NT2/D1 (cell line): ENCODE measurements around the gene FOXD2.

Source experiments
- DNase-seq: peaks from one replicate; pipeline ENCODE4 v3.0.0-alpha.2; 2011; ENCODE audit warnings: low read depth, low spot score
- H3K27me3 ChIP-seq: 2 replicates; pipeline ENCODE4 v1.6.0; 2011; ENCODE audit warnings: mild to moderate bottlenecking; ENCODE audit not compliant: insufficient read length, insufficient read depth
- H3K36me3 ChIP-seq: 2 replicates; pipeline ENCODE4 v1.6.1; 2011; ENCODE audit warnings: mild to moderate bottlenecking, low read length, mixed read lengths; ENCODE audit not compliant: insufficient read depth, insufficient read length
- H3K4me1 ChIP-seq: 2 replicates; pipeline ENCODE4 v1.5.1; 2011; ENCODE audit not compliant: insufficient read depth, insufficient read length
- H3K4me3 ChIP-seq: 2 replicates; pipeline ENCODE4 v1.5.1; 2011; ENCODE audit warnings: low read depth; ENCODE audit not compliant: insufficient read length
- H3K9ac ChIP-seq: 2 replicates; pipeline ENCODE4 v1.6.0; 2011; ENCODE audit warnings: low read depth; ENCODE audit not compliant: insufficient read length
- H3K9me3 ChIP-seq: 2 replicates; pipeline ENCODE4 v1.5.1; 2011; ENCODE audit warnings: mild to moderate bottlenecking, low read length; ENCODE audit not compliant: insufficient read depth
- SUZ12 ChIP-seq: IDR thresholded peaks from 2 replicates; pipeline ENCODE4 v1.6.1; 2011; ENCODE audit not compliant: insufficient read length, insufficient read depth; ENCODE audit errors: extremely low read depth
- YY1 ChIP-seq: IDR thresholded peaks from 2 replicates; pipeline ENCODE4 v1.6.1; 2011; ENCODE audit not compliant: insufficient read length, insufficient read depth
- ZNF274 ChIP-seq: IDR thresholded peaks from 2 replicates; pipeline ENCODE4 v1.6.1; 2011; ENCODE audit warnings: mild to moderate bottlenecking, low read depth, low read length

The FOXD2 gene

DNA sequence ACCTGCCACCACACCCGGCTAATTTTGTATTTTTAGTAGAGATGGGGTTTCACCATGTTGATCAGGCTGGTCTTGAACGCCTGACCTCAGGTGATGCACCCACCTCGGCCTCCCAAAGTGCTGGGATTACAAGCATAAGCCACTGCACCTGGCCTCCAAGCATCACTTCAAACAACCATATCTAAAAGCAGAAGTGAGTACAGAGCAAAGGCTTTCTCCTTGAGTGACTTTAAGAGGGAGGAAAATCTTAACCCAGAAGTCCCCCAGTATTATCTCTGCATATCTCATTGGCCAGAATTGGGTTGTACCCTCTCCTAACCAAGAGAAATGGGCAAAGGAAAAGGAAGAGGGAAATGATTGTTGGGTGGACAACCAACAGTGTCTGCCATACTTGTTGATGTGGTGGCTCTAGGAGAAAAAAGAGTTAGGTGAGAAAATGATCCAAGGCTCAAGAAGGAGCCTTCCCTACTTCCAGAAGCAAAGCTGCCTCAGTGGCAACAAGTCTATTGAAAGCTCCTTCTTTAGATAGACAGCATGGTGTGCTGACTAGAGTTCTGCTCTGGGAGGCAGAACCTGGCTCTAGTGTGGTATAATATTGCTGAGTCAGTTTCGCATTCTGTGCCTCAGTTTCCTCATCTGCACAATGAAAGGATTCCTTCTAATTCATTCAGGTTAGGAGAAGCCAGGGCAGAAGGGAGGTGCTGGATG is 38.6 kb upstream of the FOXD2 start:
- TF ChIP-seq YY1 (no peak), ZNF274 (no peak), SUZ12 (no peak)
- H3K9ac ChIP-seq: no peak overlapping the region
- DNase-seq: no peak
- peaks cover 6% of the 10 kb centered on the region for H3K27me3 ChIP-seq
- H3K4me1 ChIP-seq: no peaks in the 10 kb centered on the region
- H3K36me3 ChIP-seq: no peaks in the 10 kb centered on the region
- no peaks in the 10 kb centered on the region for H3K9me3 ChIP-seq
- no peak overlapping the region for H3K4me3 ChIP-seq

DNA sequence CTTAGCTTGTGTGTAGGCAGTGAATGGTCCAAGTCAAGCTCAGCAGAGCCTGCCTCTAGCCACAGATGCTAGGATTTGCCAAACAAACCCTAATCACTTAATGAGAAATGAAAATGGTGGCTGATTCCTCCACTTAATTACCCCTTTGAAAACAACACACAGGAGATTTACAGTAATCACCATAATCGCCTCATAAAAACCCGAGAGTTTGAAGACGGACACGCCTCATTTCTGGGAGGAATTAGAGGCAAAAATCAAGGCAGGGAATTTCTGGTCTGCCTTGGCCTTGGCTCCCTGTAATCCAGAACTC is 38.0 kb upstream of the FOXD2 start:
- peaks cover 6% of the 10 kb centered on the region for H3K27me3 ChIP-seq
- TF ChIP-seq ZNF274 (no peak), YY1 (no peak), SUZ12 (no peak)
- no peaks in the 10 kb centered on the region for H3K36me3 ChIP-seq
- DNase-seq: no peak
- no peak overlapping the region for H3K4me3 ChIP-seq
- H3K9ac ChIP-seq: no peak overlapping the region
- H3K4me1 ChIP-seq: no peaks in the 10 kb centered on the region
- no peaks in the 10 kb centered on the region for H3K9me3 ChIP-seq

DNA sequence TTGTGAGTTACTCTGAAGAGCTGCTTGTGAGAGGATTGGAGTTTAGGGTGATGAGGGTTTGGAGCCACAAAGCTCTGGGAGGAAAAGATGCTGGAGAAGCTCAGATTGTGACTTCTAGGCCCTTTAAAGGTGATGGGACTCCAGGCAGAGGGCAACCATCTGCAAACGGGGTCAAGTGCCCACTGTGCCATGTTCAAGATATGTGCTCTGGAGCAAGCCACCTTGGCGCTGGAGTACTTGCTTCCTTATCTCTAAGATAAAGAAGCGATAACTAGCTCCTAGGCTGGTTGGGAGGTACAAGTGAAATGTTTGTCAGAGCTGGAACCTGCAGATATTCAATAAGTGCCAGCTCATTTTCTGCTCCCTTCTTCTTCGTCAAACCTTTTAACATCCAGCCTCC is 36.1 kb upstream of the FOXD2 start:
- Histone ChIP-seq H3K9ac (no peak overlapping the region), H3K27me3 (peaks cover 6% of the 10 kb centered on the region), H3K4me3 (no peak overlapping the region), H3K9me3 (no peaks in the 10 kb centered on the region), H3K4me1 (peaks cover 2% of the 10 kb centered on the region), H3K36me3 (no peaks in the 10 kb centered on the region)
- no peak for TF ChIP-seq YY1
- no peak for TF ChIP-seq SUZ12
- TF ChIP-seq ZNF274: no peak
- no peak for DNase-seq

DNA sequence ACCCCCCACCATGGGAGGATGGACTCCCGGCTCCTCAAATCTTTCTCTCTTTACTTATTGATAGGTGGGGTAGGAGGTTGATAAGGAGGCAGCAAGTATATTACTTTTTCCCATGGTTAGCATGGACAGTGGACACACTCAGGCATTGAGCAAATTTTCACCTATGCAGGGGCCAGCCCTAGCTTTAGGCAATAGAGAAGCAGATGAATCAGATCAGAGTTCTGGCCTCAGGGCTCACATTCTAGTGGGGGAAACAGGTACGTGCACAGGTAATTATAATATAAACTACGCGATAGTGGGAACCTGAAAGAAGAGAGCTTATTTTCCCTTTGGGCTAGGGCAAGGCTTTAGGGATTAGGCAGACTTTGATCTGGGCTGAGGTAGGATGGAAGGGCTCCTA is 35.3 kb upstream of the FOXD2 start:
- H3K27me3 ChIP-seq: peaks cover 6% of the 10 kb centered on the region
- no peak for DNase-seq
- peaks cover 2% of the 10 kb centered on the region for H3K4me1 ChIP-seq
- H3K9me3 ChIP-seq: no peaks in the 10 kb centered on the region
- H3K9ac ChIP-seq: no peak overlapping the region
- no peak overlapping the region for H3K4me3 ChIP-seq
- TF ChIP-seq ZNF274 (no peak), SUZ12 (no peak), YY1 (no peak)
- no peaks in the 10 kb centered on the region for H3K36me3 ChIP-seq

DNA sequence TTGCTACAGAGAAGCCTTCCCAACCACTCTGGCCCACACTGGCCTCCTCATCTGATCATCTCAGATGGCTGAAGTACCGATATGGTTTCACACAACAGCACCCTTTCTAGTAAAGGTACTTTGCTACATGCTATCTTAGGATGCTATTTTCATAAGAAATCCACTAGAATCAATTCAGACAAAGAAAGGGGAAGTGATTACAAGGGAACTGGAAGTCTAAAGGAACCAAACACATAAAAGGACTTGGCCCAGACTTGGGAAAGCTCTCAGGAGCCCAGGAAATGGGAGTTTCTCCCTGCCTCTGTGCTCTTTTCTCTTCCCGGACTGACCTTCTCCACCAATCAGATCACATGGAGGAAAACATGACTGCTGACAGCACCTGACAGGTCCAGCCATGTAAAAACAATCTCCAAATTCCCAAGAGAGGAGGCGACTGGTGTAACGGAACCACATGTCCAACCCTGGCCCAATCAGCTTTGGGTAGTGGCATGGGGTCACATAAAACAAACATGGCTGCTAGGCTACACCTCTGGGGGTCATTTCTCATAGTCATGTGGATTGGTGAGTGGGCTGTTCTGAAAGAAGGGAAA is 34.4 kb upstream of the FOXD2 start:
- no peak for DNase-seq
- Histone ChIP-seq H3K4me1 (peaks cover 2% of the 10 kb centered on the region), H3K27me3 (peaks cover 6% of the 10 kb centered on the region), H3K36me3 (no peaks in the 10 kb centered on the region), H3K9me3 (no peaks in the 10 kb centered on the region), H3K9ac (no peak overlapping the region), H3K4me3 (no peak overlapping the region)
- no peak for TF ChIP-seq YY1

DNA sequence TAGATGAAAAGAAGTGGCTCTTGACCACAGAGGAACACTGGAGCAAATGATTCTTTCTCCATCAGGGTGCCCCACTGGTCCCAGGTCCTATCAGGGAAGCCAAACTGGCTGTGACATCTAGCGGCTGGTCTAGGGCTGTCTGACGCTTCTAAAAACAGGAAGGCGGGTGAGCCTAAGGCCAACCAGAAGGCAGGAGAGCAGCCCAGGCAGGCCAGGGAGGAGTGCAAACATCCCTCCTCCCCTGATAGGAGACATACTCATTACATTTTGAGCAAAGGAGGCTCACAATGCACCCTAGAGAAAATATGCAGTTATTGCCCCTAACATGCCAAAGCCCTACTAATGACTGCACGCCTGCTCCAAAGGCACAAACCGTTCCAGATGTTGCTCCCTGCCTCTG is 32.1 kb upstream of the FOXD2 start:
- Histone ChIP-seq H3K27me3 (peaks cover 6% of the 10 kb centered on the region), H3K36me3 (no peaks in the 10 kb centered on the region), H3K9me3 (no peaks in the 10 kb centered on the region), H3K4me1 (peaks cover 11% of the 10 kb centered on the region), H3K4me3 (no peak overlapping the region), H3K9ac (no peak overlapping the region)
- no peak for DNase-seq
- TF ChIP-seq ZNF274 (no peak), YY1 (no peak), SUZ12 (no peak)

DNA sequence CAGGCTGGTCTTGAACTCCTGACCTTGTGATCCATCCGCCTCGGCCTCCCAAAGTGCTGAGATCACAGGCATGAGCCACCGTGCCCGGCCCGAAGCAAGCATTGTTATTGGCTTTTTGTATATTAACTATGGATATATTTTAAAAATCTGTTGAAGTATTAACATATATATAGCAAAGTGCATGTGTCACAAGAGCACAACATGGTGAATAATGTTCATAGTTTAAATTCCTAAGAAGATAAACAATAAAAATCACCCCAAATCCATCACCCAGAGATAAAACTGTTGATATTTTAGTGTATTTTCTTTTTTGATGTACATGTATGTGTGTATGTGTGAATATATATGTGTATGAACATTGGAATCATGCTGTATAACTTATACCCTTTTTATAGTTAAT is 30.9 kb upstream of the FOXD2 start:
- H3K36me3 ChIP-seq: no peaks in the 10 kb centered on the region

DNA sequence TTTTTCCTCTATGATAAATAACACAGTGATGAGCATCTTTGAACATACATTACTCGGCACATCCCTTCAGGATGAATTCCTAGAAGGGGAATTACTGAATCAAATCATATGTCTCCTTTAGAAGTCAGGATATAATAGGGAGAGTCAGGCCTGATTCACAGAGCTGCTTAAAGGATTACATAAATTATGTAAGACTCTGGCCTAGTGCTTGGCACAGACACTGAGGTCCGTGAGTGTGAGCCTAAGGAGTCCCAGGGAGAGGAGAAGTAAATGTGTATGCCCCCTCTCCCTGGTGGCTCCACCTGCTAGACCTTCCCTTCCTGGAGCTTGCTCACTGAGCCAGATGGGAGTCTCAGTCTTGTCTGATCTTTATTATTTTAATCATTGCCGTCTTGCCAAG is 30.4 kb upstream of the FOXD2 start:
- no peak overlapping the region for H3K4me3 ChIP-seq
- TF ChIP-seq YY1 (no peak), SUZ12 (no peak), ZNF274 (no peak)
- no peaks in the 10 kb centered on the region for H3K36me3 ChIP-seq
- H3K9me3 ChIP-seq: no peaks in the 10 kb centered on the region
- no peak overlapping the region for H3K9ac ChIP-seq
- peaks cover 3% of the 10 kb centered on the region for H3K27me3 ChIP-seq
- peaks cover 20% of the 10 kb centered on the region for H3K4me1 ChIP-seq
- DNase-seq: no peak

More for the DNA sequence above, 30.9 kb upstream of the FOXD2 start:
- no peak overlapping the region for H3K4me3 ChIP-seq
- peaks cover 15% of the 10 kb centered on the region for H3K4me1 ChIP-seq
- no peak for DNase-seq
- no peaks in the 10 kb centered on the region for H3K9me3 ChIP-seq
- H3K9ac ChIP-seq: no peak overlapping the region
- TF ChIP-seq YY1 (no peak), ZNF274 (no peak), SUZ12 (no peak)
- H3K27me3 ChIP-seq: peaks cover 6% of the 10 kb centered on the region
